HG03095 (cell line): ENCODE measurements around the gene MANEAL.
A peak's percentile ranks its signal among the peaks of the same experiment; 100 is the strongest.
"Not testable (repeated sequence)": the region's sequence is repeated elsewhere in the genome, so short reads cannot be mapped to it uniquely, and the experiment has no call there.

Source experiments
- ATAC-seq: cut with Tn5 transposase; IDR thresholded peaks from one replicate; pipeline ENCODE4 v1.9.1; 2021; ENCODE audit warnings: moderate library complexity; ENCODE audit not compliant: unreplicated experiment

MANEAL gene, protein sequence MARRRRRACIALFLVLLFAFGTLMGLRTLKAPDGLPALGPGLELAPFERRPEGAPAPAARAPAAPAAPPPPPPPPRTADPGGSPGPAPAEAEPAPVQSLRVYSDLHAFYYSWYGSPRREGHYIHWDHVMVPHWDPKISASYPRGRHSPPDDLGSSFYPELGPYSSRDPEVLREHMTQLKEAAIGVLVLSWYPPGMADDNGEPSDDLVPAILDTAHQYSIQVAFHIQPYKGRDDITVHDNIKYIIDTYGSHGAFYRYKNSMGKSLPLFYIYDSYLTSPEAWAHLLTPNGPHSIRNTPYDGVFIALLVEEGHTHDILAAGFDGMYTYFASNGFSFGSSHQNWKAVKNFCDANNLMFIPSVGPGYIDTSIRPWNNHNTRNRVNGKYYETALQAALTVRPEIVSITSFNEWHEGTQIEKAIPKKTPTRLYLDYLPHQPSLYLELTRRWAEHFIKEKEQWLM

GRCh38 chr1:37793773-37794371 lies at the start of gene MANEAL:
MANEAL (plus strand) TSS chr1:37793847; CDS start chr1:37794183, 336 bp downstream.
- peak; percentile 58 for ATAC-seq

DNA sequence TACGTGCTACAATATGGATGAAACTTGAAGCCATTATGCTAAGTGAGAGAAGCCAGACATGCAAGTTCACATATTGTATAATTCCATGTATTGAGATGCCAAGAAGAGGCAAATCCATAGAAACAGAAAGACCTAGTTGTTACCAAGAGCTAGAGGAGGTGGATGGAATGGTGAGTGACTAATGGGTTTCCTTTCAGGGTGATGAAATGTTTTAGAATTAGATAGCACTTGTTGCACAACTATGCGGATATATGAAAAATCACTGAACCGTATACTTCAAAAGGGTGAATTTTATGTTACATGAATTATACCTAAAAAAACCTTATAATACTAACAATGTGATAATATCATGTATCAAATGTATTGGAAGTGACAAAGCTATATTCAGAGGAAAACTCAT lies 46.8 kb upstream of the MANEAL start:
- ATAC-seq = no peak

- ATAC-seq = no peak
Measured at GRCh38 chr1:37748565-37748964, 45.1 kb upstream of the MANEAL start.

GRCh38 chr1:37752213-37752582 lies 41.4 kb upstream of the MANEAL start:
- ATAC-seq = no peak

DNA sequence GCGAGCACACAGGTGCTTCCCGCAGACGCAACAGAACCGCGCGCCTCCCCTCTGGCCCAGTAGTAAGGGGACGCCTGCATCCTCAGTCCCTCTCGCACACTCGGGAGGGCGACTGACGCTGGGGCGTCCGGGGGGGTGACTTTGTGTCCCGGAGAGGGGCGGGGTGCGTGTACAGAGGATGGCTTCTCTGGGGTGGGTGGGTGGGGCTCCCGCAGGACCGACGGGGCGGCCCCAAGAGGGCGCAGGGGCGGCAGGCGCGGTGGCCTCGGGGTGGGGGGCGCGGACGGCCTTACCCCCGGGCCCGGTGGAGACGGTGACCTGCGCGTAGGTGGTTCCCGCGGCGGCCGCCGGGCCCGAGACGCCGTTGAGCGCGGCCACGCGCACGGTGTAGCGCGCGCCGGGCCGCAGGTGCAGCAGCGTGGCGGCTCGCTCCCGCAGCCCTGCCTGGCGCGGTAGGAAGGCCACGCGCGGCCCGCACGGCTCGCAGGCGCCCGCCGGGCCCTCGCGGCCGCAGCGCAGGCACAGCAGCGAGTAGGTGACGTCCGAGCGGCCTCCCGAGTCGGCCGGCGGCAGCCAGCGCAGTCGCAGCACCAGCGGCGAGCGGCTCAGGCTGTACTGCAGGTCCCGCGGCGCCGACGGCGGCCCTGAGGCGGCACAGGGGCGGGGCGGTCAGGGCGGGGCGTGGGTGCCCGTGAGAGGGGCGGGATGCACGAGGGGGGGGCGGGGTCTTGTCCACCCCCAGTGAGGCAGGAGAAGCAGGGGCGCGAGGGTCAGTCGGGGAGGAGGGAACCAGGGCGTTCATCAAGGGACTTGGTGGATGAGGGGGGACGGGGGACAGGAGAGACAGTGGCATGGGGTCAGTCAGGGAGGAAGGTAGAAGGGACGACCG lies 40.8 kb upstream of the MANEAL start:
- no peak for ATAC-seq

- ATAC-seq = no peak
Measured at GRCh38 chr1:37753473-37754321, 40.0 kb upstream of the MANEAL start.

DNA sequence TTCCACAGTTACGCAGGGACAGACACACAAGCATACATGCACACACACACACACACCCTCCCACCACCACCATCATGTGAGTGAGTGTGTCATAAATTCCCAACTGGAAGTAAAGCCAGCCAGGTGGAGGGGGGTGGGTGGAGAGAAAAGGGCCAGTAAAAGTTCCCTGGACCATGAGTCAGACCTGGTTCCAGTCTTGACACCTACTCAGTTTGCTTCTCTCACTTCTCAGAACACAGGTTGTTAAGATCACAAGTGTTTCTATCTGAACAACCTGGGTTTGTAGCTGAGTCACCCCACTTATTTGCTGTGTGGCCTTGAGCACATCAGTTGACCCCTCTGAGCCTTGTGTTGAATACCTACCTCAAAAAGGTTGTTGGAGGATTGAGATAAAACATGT lies 38.4 kb upstream of the MANEAL start:
- no peak for ATAC-seq

DNA sequence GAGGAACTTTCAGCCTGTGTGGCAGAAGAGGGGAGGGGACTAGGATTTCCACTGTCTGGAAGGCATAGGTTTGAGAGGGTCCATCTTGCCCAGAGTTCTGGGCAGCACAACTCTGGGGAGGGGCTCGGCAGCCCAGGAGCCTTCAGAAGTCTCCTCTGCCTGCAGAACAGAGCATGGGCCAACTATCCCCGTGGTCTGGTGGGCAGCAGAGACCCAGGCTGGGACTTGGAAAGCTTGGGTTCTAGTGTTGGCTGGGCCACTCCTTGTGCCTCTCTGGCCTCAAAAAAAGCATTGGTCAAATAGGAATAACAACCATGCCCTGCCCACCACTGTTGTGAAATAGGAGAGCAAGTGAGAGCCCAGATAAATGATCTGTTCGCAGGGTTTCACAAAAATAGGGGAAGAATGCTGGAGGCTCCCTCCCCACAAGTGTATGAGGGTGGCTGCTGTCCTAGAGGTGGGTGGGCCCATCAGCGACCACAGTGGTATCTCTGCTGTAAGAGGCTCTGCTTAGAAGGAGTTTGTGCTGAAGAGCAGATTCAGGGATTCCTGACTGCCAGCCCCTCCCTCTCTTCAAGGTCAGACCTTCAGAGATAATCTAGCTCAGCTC lies 37.6 kb upstream of the MANEAL start:
- no peak for ATAC-seq

- ATAC-seq = no peak
Measured at GRCh38 chr1:37759451-37759850, 34.2 kb upstream of the MANEAL start.

DNA sequence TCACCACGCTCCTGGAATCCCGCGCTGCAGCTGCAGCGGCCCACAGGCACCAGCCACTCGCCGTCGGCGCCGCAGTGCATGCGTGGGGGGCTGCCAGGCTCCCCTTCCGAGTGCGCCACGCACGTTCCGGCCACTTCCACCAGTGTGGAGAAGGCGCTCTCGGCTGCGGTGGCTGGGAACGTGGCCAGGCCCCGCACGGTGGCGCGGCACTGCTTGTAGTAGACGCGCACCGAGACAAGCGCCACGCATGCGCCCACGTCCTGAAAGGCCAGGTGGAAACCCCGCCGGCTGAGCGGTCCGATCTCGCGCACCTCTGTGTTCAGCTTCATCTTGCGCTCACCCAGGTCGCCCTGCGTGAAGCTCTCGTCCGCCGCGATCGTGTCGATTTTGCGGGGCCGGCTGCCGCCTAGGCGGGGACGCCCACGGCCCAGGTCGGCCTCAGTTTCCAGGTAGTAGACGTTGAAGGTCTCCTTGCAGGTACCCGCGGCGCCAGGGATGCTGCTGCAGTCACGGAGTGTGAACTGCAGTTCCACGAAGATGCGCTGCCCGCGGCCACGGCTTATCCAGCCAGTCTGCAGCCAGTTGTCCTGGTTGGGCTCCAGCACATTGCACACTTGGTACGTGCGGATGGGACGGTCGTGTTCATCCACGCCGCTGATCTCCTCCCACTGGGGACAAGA lies 32.1 kb upstream of the MANEAL start:
- no peak for ATAC-seq

GRCh38 chr1:37762516-37762915 lies 31.1 kb upstream of the MANEAL start:
- no peak for ATAC-seq

GRCh38 chr1:37763791-37764413 lies 29.7 kb upstream of the MANEAL start:
- ATAC-seq = no peak

DNA sequence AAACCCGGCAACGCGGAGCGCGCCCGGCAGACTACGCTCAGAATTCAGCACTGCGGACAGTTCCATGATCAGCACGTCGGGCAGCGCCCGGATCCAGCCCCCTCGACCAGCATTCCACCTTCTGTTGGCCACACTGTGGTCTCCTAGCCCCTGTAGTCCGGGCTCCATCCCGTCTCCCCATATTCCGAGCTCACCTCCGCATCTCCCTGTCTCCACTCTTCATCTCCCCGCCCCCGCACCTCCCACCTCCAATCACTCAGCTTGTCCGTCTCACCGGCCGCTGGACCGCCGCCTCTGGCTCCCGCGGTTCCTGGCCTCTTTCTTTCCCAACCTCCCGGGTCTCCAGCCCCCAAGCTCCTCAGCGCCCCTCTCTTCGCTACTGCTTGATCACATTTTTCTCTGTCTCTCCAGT lies 29.2 kb upstream of the MANEAL start:
- no peak for ATAC-seq

DNA sequence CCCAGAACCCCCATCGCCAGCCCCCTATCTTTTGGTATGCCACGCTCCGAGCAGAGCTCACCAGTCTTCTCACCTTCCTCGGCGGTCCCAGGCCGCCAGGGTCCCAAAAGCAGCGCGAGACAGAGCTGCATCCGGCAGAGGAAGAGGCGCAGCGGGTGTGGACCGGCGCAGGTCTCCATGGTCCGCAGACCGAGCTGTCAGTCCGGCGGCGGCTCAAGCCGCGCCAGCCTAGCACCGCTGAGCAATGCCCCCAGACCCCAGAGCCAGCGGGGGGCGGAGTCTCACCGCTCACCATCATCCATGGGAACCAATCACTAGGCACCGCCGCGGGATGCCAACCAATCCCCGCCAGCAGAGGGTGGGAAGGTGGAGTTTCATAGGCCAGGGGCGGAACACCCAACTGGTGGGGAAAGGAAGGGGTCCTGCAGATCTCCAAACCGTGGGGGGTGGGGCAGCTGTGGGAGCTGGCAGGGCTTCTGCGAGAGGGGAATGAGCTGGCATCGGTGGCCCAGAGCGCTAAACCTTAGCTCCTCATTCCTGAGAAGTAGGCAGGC lies 28.7 kb upstream of the MANEAL start, which contains the start of gene EPHA10:
Gene EPHA10 (minus strand): TSS at position 233 of the 554 bp plus-strand sequence. CDS start 54 bp downstream, at position 179.
- no peak for ATAC-seq

DNA sequence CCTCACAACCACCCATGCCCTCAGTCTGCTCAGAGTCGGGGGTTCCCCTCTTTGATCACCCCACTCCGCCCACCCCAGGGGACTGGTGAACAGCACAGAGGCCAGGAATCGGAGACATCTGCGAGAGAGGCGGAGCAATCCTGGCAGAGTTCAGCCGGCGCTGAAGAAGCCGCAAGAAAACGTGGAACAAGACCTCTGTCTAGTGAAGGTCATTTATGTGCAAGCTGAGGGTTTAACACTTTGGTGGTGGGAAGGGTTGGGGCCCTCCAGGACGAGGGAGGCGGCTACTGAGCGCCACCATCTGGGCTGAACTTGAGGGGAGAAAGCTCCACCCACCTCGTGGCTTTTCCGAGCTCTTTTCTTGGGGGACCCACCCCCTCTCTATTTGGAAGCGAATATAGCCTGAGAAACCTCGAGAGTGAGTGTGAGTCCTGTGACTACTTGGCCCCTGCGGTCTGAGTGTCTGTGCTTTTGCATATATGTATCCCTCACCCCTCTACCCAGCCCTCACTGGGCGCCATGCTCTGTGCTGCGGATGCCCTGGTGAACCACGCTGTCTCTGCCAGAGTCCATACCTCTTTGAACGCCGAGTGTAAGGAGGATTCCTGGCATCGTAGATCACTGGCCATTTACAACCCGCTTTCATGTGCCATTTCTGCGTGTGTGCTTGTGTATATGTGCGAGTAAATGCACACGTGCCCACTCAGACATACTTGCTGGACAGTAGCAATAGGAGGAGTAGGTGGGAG lies 27.6 kb upstream of the MANEAL start:
- no peak for ATAC-seq

GRCh38 chr1:37767488-37767887 lies 26.2 kb upstream of the MANEAL start:
- ATAC-seq = no peak

DNA sequence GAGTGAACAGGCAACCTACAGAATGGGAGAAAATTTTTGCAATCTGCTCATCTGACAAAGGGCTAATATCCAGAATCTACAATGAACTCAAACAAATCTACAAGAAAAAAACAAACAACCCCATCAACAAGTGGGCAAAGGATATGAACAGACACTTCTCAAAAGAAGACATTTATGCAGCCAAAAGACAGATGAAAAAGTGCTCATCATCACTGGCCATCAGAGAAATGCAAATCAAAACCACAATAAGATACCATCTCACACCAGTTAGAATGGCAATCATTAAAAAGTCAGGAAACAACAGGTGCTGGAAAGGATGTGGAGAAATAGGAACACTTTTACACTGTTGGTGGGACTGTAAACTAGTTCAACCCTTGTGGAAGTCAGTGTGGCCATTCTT lies 22.2 kb upstream of the MANEAL start:
- not testable (repeated sequence) for ATAC-seq

GRCh38 chr1:37776946-37777516 lies 16.6 kb upstream of the MANEAL start:
- no peak for ATAC-seq
